GM21390 (cell line): ENCODE results near the gene SEMA6B.
"Not testable (repeated sequence)": the region's sequence is repeated elsewhere in the genome, so short reads cannot be mapped to it uniquely, and the experiment has no call there.

Experiments used
- ATAC-seq: cut with Tn5 transposase; IDR thresholded peaks from one replicate; pipeline ENCODE4 v1.9.1; 2021; ENCODE audit not compliant: unreplicated experiment

SEMA6B gene

DNA sequence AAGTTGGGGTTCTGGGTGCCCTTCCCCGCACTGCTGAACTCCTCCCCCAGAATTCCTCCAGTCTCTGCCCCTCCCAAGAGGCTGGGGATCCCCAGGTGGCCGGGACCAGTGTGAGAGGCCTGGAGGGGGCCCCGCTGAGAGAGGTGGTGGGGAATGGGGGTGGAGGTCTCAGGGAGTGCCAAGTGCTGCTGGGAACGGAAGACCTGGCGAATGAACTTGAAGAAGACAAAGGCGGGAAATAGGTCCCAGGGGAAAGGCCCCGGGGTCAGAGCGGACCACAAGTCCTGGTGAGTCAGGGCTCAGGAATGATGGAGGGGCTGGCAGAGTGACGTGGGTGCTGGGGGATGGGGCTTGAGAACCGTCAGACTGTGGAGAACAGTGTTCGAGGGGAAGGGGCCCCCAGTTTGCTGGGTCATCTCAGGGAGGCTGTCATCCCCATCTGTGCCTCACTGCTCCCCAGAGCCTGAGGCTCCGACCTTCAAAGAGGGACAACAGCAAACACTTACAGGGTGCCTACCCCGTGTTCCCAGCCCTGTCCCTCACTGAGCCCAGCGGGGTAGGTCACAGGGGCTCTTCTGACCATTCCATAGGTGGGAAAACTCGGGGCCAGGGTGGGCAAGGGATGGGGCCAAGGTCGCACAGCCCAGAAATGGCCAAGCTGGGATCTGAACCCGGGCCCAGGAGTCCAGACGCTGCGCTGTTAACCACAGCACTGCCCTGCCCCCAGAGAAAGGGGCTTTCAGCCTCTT, 16.0 kb upstream of the SEMA6B start:
- ATAC-seq, result no peak

DNA sequence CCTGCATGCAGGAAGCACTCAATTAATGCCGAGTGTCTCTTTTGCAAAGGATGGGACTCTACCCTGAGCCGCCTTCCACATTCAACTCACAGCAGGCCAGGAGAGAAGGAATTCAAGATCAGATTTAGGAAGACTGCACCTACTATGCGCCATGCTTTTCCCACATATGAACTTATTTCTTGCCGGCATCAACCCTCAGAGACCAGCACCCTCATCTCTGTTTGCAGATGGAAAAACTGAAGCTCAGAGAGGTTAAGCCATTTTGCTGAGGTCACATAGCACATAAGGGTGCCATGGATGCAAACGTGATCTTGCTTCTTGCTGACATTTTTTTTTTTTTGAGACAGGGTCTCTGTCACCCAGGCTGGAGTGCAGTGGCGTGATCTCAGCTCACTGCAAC, 14.2 kb upstream of the SEMA6B start:
- ATAC-seq, result no peak

DNA sequence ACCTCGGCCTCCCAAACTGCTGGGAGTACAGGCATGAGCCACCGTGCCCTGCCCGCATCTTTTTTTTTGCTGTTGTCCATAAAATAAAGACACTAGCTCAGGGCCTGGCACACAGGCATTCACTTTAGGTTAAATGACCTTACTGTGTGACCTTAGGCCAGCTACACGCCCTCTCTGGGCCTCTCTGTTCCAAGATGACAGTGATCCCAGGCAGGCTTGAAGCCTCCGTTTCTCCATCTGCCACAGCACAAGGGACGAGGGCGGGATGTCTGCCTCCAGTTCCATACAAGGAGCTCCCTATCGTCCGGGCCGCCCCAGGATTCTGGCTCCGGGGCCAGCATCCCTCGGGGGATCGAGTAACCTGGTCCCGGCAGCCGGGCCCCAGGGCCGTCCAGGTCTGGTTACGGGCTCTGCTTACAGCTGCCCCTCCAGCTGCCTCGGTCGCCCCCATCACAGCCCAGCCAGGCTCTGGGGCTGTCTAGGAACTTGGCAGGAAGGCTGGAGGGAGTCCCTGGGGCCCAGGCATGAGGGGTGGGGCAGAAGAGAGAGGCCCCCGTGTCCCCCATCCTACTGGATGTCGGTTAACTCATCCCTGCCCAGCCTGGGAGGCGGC, 11.9 kb upstream of the SEMA6B start:
- no peak for ATAC-seq

DNA sequence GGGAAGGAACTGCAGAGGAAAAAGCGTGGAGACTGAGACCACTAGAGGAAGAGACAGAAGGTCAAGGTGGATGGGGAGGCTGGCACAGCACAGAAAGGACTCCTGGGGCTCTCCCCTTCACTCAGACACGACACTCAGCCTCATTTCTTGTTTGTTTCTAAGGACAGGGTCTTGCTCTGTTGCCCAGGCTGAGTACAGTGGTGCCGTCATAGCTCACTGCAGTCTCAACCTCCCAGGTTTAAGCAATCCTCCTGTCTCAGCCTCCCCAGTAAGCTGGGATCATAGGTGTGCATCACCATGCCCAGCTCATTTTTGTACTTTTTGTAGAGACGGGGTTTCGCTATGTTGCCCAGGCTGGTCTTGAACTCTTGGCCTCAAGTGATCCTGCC, 11.4 kb upstream of the SEMA6B start:
- ATAC-seq, result no peak

DNA sequence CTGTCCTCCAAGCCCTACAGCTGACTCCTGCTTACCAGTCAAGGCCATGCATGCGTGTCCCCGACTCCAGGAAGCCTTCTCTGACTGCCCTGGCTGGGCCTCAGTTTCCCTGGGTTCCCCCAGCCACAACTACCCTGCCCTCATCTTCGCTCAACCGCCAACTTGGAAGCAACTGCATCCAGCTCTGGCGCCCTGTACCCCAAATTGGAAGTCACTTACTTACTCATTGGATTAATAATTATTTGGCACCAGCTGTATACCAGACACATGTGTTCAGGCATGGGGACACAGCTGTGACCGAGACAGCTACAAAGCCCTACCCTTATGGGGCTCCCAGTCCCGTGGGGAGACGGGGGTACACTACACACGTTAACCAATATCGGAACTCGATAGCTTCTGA, 10.9 kb upstream of the SEMA6B start:
- ATAC-seq, result no peak

DNA sequence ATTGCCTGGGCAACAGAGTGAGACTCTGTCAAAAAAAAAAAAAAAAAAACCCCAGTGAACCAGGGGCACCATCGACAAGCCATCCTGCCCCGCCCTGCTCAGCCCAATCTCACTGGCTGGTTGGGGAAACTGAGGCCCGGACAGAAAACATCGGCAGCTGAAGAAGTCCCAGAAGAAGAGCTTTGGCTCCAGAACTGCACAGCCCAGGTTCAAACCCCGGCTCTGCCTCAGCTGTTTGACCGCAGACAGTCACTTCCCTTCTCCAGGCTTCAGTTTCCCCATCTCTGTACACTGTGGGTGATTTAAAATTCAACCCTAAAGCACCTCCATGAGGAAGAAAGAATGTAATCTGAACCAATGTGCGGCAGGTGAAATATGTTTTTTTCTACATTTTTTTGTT, 9.4 kb upstream of the SEMA6B start:
- ATAC-seq, result no peak

DNA sequence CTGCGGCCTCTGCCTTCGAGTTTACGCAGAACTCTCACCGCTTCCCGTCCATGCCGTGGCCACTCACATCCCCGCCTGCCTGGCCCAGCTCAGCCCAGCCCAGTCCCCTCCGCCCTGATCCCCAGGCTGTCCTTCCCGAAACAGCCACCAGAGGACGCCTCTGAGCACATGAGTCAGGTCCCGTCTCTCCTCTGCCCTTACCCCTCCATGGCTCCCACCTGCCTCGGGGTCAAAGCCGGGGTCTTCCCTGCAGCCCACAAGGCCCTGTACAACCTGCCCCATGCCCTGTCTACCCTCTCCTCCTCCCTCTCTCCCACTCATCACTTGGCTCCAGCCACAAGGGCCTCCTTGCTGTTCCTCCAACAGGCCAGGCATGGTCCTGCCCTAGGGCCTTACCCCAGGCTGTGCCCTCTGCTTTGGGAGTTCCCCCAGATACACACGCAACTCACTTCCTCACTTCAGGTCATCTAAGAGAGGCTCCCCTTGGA, 8.1 kb upstream of the SEMA6B start:
- ATAC-seq, result no peak

DNA sequence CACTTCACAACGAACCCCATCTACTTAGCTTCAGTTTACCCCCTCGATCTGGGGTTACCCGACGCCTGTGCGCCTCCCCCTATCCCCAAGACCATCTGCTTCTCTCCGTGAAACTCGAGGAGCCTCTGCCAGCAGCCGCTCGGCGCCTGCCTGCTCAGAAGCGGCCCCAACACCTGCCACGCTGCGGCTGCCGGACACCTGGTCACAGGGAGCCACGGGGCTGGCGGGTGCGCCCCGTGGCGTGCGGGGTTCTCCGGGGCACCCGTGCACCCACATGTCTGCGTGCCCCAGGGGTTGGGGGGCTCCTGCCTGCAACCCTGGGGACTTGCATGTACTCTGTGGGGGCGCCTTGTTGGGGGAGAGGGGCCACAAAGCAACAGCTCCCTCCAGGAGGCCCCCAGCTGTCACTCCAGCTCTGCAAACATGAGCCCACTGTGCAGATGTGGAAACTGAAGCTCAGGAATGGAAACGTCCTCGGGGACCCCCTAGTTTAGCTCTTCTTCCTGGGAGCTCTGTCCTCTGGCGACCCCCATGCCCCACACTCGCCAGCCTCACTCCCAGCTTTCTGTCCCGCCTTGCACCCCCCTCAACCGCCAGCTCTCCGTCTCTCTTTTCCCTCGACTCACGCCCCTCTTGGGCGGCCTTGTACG, 7.0 kb upstream of the SEMA6B start:
- ATAC-seq, result no peak

DNA sequence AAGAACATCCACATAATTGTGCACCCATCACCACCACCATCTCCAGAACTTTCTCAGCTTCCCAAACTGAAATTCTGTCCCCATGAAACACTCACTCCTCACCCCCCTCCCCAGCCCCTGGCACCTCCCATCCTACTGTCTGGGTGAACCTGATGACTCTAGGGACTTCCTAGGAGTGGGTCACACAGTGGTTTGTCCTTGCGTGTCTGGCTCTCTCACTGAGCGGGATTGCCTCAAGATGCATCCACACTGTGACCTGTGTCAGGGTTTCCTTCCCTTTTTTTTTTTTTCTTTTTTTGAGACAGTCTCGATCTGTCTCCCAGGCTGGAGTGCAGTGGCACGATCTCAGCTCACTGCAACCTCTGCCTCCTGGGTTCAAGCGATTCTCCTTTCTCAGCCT, 4.1 kb upstream of the SEMA6B start:
- not testable (repeated sequence) for ATAC-seq

DNA sequence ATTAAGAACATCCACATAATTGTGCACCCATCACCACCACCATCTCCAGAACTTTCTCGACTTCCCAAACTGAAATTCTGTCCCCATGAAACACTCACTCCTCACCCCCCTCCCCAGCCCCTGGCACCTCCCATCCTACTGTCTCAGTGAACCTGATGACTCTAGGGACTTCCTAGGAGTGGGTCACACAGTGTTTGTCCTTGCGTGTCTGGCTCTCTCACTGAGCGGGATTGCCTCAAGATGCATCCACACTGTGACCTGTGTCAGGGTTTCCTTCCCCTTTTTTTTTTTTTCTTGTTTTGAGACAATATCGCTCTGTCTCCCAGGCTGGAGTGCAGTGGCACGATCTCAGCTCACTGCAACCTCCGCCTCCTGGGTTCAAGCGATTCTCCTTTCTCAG, 2.6 kb upstream of the SEMA6B start:
- not testable (repeated sequence) for ATAC-seq

DNA sequence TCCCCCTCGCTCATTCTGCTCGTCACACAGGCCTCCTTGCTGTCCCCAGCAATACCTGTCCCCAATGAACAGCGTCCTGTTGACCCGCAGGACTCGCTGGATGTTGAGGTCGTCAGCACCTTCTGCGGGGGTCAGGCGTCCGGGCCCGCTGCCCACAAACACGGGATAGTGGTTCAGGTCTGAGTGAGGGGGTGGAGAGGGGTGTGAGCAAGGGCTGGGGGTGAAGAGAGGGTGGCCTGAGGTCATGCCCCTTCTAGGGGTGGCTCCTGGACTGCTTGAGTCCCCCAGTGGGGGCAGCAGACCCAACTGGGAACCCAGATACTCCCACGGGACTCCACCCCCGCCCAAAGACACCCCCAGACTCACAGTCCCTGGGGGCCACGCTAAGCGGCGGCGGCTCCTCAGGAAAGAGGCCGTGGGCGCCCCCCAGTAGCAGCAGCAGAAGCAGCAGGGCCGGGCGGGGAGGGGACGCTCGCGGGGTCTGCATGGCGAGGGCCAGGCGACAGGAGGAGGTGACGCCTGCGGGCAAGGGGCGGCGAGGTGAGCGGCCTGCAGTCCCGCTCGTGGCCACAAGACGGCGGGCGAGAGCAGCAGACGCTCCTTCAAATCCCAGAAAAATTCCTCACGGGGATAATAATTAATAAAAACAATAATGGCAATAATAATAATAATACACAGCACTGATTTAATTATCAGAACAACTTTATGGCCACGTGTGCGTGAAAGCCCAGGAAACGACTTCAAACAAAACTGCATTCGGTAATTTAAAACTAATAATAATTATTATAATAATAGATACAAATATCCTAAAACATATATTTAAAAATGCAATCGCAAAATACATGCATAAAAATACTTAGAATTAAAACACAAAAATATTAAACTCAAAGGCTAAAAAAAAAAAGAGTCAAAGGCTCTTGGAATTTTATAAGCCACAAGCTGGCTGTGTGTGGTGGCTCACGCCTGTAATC, 1.2 kb downstream of the SEMA6B start:
- ATAC-seq, result no peak

DNA sequence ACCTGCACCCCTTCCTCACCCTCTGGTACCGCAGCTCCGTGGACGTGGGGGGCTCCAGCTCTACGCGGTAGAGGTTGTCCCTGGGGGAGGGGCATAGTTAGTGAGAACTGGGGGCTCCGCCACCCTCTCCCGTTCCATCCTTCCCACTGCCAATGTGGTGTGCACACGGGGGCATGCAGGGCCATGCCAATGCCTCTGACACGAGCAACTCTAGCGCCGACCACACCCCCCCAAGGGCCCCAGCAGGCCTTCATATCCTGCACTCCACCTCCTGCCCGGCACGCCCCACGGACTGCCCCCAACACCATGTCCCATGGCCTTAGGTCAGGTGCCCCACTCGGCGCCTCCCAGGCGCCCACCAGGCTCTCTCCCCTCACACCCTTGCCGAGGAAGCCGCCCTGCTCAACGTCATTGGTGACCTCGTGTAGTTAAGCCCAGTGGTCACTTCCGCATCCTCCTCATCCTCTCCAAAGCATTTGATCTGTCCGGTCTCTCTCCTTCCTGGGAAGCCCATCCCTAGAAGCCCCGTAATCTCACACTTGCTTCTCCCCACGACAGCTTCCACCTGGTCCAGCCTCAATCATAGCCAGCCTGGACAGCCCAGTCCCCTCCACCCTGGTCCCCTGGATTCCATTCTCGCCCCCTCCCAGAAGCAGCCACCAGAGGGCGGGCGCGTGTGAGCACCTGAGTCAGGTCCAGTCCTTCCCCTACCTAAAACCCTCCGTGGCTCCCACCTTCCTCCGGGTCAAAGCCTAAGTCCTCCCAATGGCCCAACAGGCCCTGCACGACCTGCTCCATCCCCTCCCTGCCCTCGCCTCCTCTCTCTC, 2.1 kb downstream of the SEMA6B start:
- no peak for ATAC-seq

DNA sequence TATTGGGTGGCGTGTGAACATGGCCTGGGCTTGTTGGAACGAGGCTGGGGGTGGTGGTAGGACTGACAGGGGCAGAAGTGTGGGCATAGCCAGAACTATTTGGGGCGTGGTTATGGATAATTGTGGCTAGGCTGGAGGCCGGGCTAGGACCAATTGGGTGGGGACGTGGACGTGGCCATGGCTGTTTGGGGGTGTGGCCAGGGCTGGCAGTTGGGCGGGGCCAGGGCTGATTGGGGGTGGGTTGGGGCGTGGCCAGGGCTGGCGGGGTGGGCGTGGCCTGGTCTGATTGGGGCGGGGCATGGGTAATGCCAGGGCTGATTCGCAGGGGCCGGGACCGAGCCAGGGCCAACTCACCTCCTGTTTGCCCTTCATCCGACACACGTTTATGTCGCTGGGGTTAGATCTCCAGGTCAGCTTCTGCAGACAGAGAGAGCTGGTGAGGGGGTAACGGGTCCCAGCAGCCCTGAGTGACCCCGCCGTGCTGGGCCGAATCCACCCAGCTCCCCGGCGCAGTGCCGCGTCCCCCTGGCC, 2.8 kb downstream of the SEMA6B start:
- no peak for ATAC-seq

DNA sequence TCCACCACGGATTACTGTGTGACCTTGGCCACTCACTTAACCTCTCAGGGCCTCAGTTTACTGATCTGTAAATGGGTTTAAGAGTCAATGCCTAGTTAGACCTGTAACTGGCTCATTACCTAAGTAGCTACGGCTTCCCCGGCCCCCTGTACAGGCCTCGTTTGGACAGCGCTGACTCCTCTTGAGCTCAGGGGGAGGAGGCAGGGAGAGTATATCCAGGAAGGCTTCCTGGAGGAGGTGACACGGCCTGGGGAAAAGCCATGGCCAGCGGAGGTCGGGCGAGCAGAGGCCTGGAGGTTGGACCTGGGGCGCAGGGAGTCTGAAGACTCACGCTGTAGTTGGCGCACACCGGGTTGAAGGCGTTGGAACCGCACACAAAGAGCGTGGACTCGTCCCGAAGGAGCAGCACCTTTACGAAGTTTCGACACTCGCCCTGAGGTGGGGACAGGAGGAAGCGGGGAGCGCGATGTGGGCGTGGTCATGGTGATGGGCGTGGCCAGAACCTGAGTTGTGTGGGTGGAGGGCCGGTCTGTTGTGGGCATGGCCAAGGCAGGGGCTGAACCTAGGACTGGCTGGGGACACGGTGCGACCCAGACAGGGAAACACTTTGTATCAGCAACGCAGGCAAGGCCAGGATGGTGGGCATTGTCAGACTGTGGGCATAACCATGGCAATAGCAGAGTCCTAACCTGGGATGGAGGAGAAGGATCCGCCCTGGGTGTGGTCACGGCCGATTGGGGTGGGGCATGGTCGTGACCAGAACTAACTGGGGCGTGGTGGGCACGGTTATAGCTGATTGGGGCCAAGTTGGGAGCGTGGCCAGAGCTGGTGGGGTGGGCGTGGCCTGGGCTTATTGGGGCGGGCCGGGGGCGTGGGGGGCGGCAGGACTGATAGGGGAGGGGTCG, 3.6 kb downstream of the SEMA6B start:
- ATAC-seq, result no peak

DNA sequence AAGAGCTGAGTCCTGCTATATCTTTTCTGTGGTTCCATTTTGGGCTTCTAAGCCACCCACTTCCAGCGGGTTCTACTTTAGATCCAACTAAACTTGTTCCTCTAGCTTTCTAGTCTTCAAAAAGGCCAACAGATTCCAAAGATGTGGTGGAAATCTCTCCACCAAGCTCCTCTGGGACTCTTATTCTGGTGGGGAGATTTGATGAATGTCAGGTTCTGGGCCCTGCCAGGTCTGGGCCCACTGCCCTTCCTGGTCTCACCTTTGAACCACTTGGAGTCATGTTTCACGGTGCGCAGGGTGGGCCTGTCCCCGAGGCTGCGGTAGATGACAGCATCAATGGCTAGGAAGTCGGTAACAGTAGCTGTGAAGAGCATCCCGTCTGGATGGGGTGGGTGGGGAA, 4.8 kb downstream of the SEMA6B start:
- no peak for ATAC-seq

DNA sequence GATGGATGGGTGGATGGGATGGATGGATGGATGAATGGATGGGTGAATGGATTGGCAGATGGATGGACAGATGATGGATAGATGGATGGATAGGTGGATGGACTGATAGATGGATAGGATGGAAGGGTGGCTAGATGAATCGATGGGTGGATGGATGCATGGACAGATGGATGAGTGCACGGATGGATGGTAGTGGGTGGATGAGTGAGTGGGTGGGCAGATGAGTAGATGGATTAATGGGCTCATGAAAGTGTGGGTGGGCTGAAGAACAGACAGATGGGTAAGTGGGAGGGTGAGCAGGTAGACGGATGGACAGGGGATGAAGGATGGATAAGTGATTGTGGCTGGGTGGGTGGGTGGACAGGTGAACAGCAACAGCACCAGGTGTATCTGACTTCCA, 5.7 kb downstream of the SEMA6B start:
- no peak for ATAC-seq

DNA sequence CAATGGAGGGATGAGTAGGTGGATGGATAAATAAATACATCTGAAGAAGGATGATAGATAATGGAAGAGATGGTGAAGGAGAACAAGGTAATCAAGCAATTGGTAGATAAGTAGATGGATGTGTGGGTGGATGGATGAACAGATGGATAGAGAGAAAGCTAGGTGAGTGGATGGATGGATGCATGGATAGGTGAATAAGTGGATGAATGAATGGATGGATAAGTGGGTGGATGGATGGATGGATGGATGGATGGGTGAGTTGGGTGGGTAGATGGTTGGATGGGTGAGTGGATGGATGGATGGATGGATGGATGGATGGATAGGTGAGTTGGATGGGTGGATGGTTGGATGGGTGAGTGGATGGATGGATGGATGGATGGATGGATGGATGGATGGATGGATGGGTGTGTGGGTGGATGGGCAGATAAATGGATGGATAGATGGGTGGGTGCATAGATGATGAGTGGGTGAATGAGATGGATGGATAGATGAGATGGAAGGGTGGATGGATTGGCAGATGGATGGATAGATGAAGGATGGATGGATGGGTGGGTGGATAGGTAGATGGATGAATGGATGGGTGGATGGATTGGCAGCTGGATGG, 6.3 kb downstream of the SEMA6B start:
- ATAC-seq, result no peak

DNA sequence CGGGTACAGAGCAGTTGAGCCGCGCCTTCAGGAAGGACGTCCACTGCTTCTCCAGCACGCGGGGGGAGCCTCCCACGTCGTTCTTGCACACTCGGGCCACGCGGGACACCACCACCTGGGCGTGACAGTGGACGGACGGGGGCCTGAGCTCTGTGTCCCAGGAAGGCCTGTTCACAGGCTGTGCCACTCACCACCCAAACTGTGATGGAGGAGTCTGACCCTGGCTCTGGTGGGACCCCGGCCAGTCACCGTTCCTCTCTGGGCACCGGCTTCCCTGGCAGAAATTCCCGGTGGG, 7.0 kb downstream of the SEMA6B start:
- no peak for ATAC-seq
